Bronchial epithelial cell (primary cell): ENCODE measurements around the gene TAS2R4. TPM values are rescaled to one million over a fixed set of nuclear protein-coding genes. Genes with fewer than 3 reads are reported as not detected.
A peak's percentile ranks its signal among the peaks of the same experiment; 100 is the strongest.
"Not testable (repeated sequence)": the region's sequence is repeated elsewhere in the genome, so short reads cannot be mapped to it uniquely, and the experiment has no call there.

Experiments used
- DNase-seq: peaks from one replicate; pipeline ENCODE4 v3.0.0-alpha.2; 2010; ENCODE audit warnings: low read depth
- FAIRE-seq: peaks from 2 replicates; lab custom pipeline; 2011; peaks lifted over from hg19 to GRCh38; lab: Jason Lieb, UNC
- H3K27me3 ChIP-seq: 2 replicates; pipeline ENCODE4 v1.5.1; 2011; ENCODE audit warnings: low read length; ENCODE audit not compliant: control insufficient read depth, insufficient read depth
- H3K36me3 ChIP-seq: 2 replicates; pipeline ENCODE4 v1.5.1; 2011; ENCODE audit warnings: low read length; ENCODE audit not compliant: control insufficient read depth, insufficient read depth
- H3K4me3 ChIP-seq: 2 replicates; pipeline ENCODE4 v1.5.1; 2011; ENCODE audit warnings: mild to moderate bottlenecking, low read depth, low read length, control low read depth
- total RNA-seq: library from RNA; depleted of rRNA; stranded (reverse); fragments of >200 nt; gene quantifications from 2 replicates; pipeline ENCODE4 v1.2.1, GENCODE V29; 2014
- TF ChIP-seq, protein P1 (sequence below): IDR thresholded peaks from 2 replicates; pipeline ENCODE4 v1.5.1; 2011; ENCODE audit warnings: mild to moderate bottlenecking, moderate library complexity, low read length, control low read depth, inconsistent platforms; ENCODE audit not compliant: insufficient read depth, severe bottlenecking

TAS2R4 gene
- total RNA-seq, 1 donor from 2014 or later: 1.8 TPM

DNA sequence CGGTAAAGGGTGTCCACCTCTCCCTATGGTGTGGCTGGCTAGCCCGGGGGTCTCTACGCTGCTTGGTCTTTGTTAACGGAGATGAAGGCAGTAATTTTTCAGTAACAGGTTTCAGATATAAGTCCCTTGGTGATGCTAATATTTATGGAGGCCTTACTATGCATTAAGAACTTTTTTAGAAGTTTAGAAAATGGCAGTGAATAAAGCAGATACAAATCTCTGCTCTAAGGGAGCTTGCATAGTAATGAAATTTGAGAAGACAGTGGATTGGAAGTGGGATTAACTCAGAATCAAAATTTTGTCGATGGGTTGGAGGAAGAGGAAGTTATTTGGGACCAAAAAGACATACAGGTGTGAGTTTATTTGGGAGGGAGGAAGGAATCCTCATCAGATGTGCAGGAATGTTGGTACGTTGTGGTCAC is 37.9 kb upstream of the TAS2R4 start:
- TF ChIP-seq, protein P1, sequence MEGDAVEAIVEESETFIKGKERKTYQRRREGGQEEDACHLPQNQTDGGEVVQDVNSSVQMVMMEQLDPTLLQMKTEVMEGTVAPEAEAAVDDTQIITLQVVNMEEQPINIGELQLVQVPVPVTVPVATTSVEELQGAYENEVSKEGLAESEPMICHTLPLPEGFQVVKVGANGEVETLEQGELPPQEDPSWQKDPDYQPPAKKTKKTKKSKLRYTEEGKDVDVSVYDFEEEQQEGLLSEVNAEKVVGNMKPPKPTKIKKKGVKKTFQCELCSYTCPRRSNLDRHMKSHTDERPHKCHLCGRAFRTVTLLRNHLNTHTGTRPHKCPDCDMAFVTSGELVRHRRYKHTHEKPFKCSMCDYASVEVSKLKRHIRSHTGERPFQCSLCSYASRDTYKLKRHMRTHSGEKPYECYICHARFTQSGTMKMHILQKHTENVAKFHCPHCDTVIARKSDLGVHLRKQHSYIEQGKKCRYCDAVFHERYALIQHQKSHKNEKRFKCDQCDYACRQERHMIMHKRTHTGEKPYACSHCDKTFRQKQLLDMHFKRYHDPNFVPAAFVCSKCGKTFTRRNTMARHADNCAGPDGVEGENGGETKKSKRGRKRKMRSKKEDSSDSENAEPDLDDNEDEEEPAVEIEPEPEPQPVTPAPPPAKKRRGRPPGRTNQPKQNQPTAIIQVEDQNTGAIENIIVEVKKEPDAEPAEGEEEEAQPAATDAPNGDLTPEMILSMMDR: peak; percentile 24
- FAIRE-seq (no peak), DNase-seq (no peak)
- H3K27me3 ChIP-seq: no peaks in the 10 kb centered on the region
- H3K4me3 ChIP-seq: peak overlapping the region; percentile 80
- H3K36me3 ChIP-seq: peaks cover 14% of the 10 kb centered on the region

DNA sequence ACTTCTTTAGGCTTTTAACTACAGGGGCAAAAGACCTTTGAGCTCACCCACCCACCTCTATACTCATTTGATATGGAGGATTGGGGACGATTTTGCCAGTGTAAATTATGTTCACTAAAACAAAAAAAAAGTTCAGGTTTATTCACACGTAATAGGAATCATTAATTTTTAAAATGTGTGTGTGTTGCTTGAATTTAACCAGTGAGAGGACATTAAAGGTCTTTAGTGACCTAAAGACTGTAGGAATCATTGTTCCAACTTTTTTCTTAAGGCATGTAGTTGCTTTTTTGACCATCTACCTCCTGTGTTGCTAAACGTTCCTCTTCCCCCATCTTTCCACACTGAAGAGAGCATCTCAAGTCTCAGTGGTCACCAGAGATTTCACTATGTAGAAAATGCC is 37.2 kb upstream of the TAS2R4 start:
- TF ChIP-seq, protein P1: no peak
- no peaks in the 10 kb centered on the region for H3K27me3 ChIP-seq
- FAIRE-seq: no peak

DNA sequence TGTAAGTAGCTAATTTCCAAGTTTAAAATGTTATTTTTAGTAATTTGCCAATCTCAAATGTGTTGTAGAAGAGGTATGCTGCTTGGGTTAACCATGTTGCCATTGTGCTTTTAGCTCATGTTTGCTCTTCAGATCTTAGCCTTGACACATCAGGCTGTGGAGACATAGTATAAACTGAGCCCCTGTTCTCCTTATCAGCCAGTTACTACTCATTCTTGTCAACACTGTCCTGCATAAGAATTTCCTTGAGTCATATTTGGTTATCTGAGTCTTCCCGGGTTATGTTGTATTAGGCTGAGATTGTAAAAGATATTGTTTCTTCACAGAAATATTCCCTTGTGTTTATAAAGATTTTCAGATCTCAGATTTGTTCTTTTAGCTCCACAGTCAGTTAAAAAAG is 34.2 kb upstream of the TAS2R4 start:
- Histone ChIP-seq H3K36me3 (peaks cover 20% of the 10 kb centered on the region), H3K27me3 (no peaks in the 10 kb centered on the region), H3K4me3 (no peak overlapping the region)
- TF ChIP-seq, protein P1: no peak
- DNase-seq: no peak
- no peak for FAIRE-seq

More for the DNA sequence above, 37.2 kb upstream of the TAS2R4 start:
- Histone ChIP-seq H3K4me3 (peak overlapping the region; percentile 80), H3K36me3 (peaks cover 18% of the 10 kb centered on the region)
- DNase-seq: no peak

DNA sequence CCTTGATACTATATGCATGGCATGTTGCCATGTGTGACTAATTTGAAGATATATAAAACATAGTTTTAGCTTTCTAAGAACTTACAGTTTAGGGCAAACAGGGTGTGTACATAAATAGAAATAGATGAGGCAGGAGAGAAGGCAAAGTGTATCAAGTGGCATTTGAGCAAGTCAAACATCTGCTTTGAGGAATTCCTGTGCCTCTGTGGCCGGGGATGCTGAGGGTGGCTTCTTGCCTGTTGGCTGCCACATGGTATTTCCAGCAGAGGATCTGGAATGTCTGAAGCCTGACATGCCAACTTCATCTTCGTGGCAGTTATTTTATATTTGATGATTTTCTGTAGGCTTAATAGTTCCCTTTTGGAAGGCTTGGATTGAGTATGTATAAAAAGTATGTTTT is 32.3 kb upstream of the TAS2R4 start:
- Histone ChIP-seq H3K27me3 (no peaks in the 10 kb centered on the region), H3K36me3 (peaks cover 20% of the 10 kb centered on the region), H3K4me3 (no peak overlapping the region)
- TF ChIP-seq, protein P1: no peak
- no peak for DNase-seq
- FAIRE-seq: no peak

GRCh38 chr7:141748396-141748795 is 28.1 kb upstream of the TAS2R4 start:
- Histone ChIP-seq H3K4me3 (no peak overlapping the region), H3K27me3 (no peaks in the 10 kb centered on the region), H3K36me3 (peaks cover 11% of the 10 kb centered on the region)
- FAIRE-seq (no peak), DNase-seq (no peak)
- TF ChIP-seq, protein P1: no peak

GRCh38 chr7:141751904-141752303 is 24.6 kb upstream of the TAS2R4 start:
- not testable (repeated sequence) for DNase-seq, H3K27me3 ChIP-seq, H3K36me3 ChIP-seq, H3K4me3 ChIP-seq, FAIRE-seq
